H1 (cell line): Measurements from ENCODE around the gene WDR5. TPM values are rescaled to one million over a fixed set of nuclear protein-coding genes. Genes with fewer than 3 reads are reported as not detected.

ENCODE experiments used
- CTCF ChIA-PET: fragments of 300-600 bp; sonication (Branson Sonifier 250); formaldehyde crosslinking; loops from one replicate; lab custom pipeline; 2021; ENCODE audit not compliant: partially characterized antibody; lab: Charles Lee
- POLR2A ChIA-PET: fragments of 300-600 bp; sonication (Branson Sonifier 250); formaldehyde crosslinking; loops from one replicate; lab custom pipeline; 2021; ENCODE audit warnings: inconsistent platforms; ENCODE audit not compliant: partially characterized antibody; lab: Charles Lee
- DNase-seq, 2 experiments: peaks; one replicate each; pipeline versions ENCODE4 v3.0.0 to v3.0.0-alpha.2; 2010 to 2022; ENCODE audit warnings: low spot score in 2 of 2, low read depth in 1 of 2, mixed read lengths in 1 of 2
- FAIRE-seq: peaks from 2 replicates; lab custom pipeline; 2011; peaks lifted over from hg19 to GRCh38; lab: Jason Lieb, UNC
- H2AFZ ChIP-seq: 2 replicates; pipeline ENCODE4 v1.8.1; 2012; ENCODE audit warnings: low read length, inconsistent platforms
- H2AK5ac ChIP-seq: 2 replicates; pipeline ENCODE4 v1.6.1; 2013; ENCODE audit warnings: low read depth, low read length
- H2BK120ac ChIP-seq: replicated peaks from 2 replicates; pipeline ENCODE3; 2013; ENCODE audit warnings: low read depth, low read length, inconsistent platforms
- H2BK12ac ChIP-seq: 2 replicates; pipeline ENCODE4 v1.6.1; 2013; ENCODE audit warnings: low read depth, low read length
- H2BK15ac ChIP-seq: 2 replicates; pipeline ENCODE4 v1.6.1; 2013; ENCODE audit warnings: low read length
- H2BK20ac ChIP-seq: 2 replicates; pipeline ENCODE4 v1.6.1; 2013; ENCODE audit warnings: low read length
- H2BK5ac ChIP-seq: 2 replicates; pipeline ENCODE4 v1.6.1; 2013; ENCODE audit warnings: low read depth, low read length
- H3K14ac ChIP-seq: 2 replicates; pipeline ENCODE4 v1.6.1; 2013; ENCODE audit warnings: inconsistent platforms; ENCODE audit not compliant: insufficient read length
- H3K18ac ChIP-seq: 2 replicates; pipeline ENCODE4 v1.6.1; 2013; ENCODE audit warnings: low read length; ENCODE audit errors: extremely low read depth
- H3K23ac ChIP-seq: 2 replicates; pipeline ENCODE4 v1.6.1; 2013; ENCODE audit warnings: inconsistent platforms; ENCODE audit not compliant: insufficient read length
- H3K23me2 ChIP-seq: 2 replicates; pipeline ENCODE4 v1.6.1; 2013; ENCODE audit warnings: low read depth, low read length
- H3K27ac ChIP-seq: 2 replicates; pipeline ENCODE4 v1.6.1; 2011; ENCODE audit warnings: low read depth, low read length, inconsistent platforms
- H3K27me3 ChIP-seq, 4 experiments: replicated peaks in 1 of 4; 1 replicate in 1 of 4; 2 replicates in 3 of 4; pipeline versions ENCODE4 v1.6.1 to v1.8.1; 2011 to 2013; ENCODE audit warnings: low read length in 3 of 4, mild to moderate bottlenecking in 3 of 4, inconsistent platforms in 2 of 4, mixed read lengths in 2 of 4, moderate library complexity in 1 of 4; ENCODE audit not compliant: control insufficient read depth in 3 of 4, insufficient read depth in 3 of 4; ENCODE audit errors: extremely low read depth in 1 of 4
- H3K36me3 ChIP-seq, 4 experiments: 2 replicates each; pipeline versions ENCODE4 v1.6.1 to v1.8.1; 2011 to 2013; ENCODE audit warnings: mild to moderate bottlenecking in 4 of 4, low read length in 3 of 4, moderate library complexity in 2 of 4, control low read depth in 1 of 4, inconsistent platforms in 1 of 4; ENCODE audit not compliant: insufficient read depth in 4 of 4, control insufficient read depth in 2 of 4
- H3K4ac ChIP-seq: replicated peaks from 2 replicates; pipeline ENCODE3; 2013; ENCODE audit warnings: low read length, low read depth, mixed read lengths, inconsistent platforms; ENCODE audit not compliant: insufficient read length
- H3K4me1 ChIP-seq, 4 experiments: replicated peaks in 1 of 4; 1 replicate in 1 of 4; 2 replicates in 3 of 4; pipeline versions ENCODE4 v1.6.1 to v1.8.1; 2011 to 2013; ENCODE audit warnings: low read length in 3 of 4, inconsistent platforms in 2 of 4, mixed read lengths in 1 of 4; ENCODE audit not compliant: insufficient read depth in 4 of 4, control insufficient read depth in 3 of 4
- H3K4me2 ChIP-seq, 2 experiments: 2 replicates each; pipeline versions ENCODE4 v1.6.1 to v1.8.1; 2011 to 2013; ENCODE audit warnings: low read depth in 2 of 2, low read length in 2 of 2, control low read depth in 1 of 2, inconsistent platforms in 1 of 2, mild to moderate bottlenecking in 1 of 2; ENCODE audit not compliant: insufficient read depth in 1 of 2
- H3K4me3 ChIP-seq, 4 experiments: fragments of 200-600, 300-600 bp in 1 of 4; sonication (generic), shearing (Covaris generic), sonication (Bioruptor Twin) in 1 of 4; 2 replicates each; pipeline versions ENCODE4 v1.5.1 to v1.8.1; 2011 to 2016; ENCODE audit warnings: low read length in 4 of 4, low read depth in 3 of 4, control low read depth in 2 of 4, inconsistent platforms in 2 of 4, mild to moderate bottlenecking in 2 of 4, mixed read lengths in 1 of 4, moderate library complexity in 1 of 4; ENCODE audit not compliant: insufficient read depth in 2 of 4; ENCODE audit errors: extremely low read depth in 1 of 4
- H3K56ac ChIP-seq: replicated peaks from 2 replicates; pipeline ENCODE3; 2013; ENCODE audit warnings: low read depth, mild to moderate bottlenecking, mixed read lengths, low read length, inconsistent platforms; ENCODE audit not compliant: insufficient read length
- H3K79me1 ChIP-seq: 2 replicates; pipeline ENCODE4 v1.6.1; 2013; ENCODE audit warnings: low read depth, low read length, control low read depth
- H3K79me2 ChIP-seq, 2 experiments: 2 replicates each; pipeline versions ENCODE4 v1.6.1 to v1.8.1; 2012 to 2013; ENCODE audit warnings: low read length in 2 of 2, mild to moderate bottlenecking in 2 of 2, inconsistent platforms in 1 of 2; ENCODE audit not compliant: insufficient read depth in 2 of 2, control insufficient read depth in 1 of 2
- H3K9ac ChIP-seq, 4 experiments: replicated peaks in 1 of 4; 1 replicate in 1 of 4; 2 replicates in 3 of 4; pipeline versions ENCODE4 v1.6.1 to v1.8.1; 2011 to 2013; ENCODE audit warnings: low read depth in 3 of 4, low read length in 3 of 4, control low read depth in 2 of 4, mild to moderate bottlenecking in 2 of 4, moderate library complexity in 2 of 4, inconsistent platforms in 1 of 4; ENCODE audit errors: extremely low read depth in 1 of 4
- H3K9me3 ChIP-seq, 2 experiments: 2 replicates each; pipeline versions ENCODE4 v1.6.1 to v1.8.1; 2012 to 2013; ENCODE audit warnings: mild to moderate bottlenecking in 2 of 2, moderate library complexity in 2 of 2, control low read depth in 1 of 2, inconsistent platforms in 1 of 2, low read depth in 1 of 2, low read length in 1 of 2, mixed read lengths in 1 of 2; ENCODE audit not compliant: insufficient read depth in 2 of 2
- H4K20me1 ChIP-seq, 2 experiments: replicated peaks in 1 of 2; 2 replicates each; pipeline versions ENCODE3 to v1.8.1; 2011 to 2013; ENCODE audit warnings: inconsistent platforms in 2 of 2, low read length in 2 of 2, mild to moderate bottlenecking in 1 of 2; ENCODE audit not compliant: insufficient read depth in 2 of 2, control insufficient read depth in 1 of 2
- H4K5ac ChIP-seq: 2 replicates; pipeline ENCODE4 v1.6.1; 2013; ENCODE audit warnings: low read length, low read depth, mixed read lengths, inconsistent platforms; ENCODE audit not compliant: insufficient read length
- H4K8ac ChIP-seq: 2 replicates; pipeline ENCODE4 v1.8.0; 2013; ENCODE audit warnings: mild to moderate bottlenecking, moderate library complexity, low read length, inconsistent platforms; ENCODE audit not compliant: insufficient read depth; ENCODE audit errors: extremely low read depth
- H4K91ac ChIP-seq: replicated peaks from 2 replicates; pipeline ENCODE3; 2013; ENCODE audit warnings: low read length, mixed read lengths, inconsistent platforms; ENCODE audit not compliant: insufficient read length
- BCL11A ChIP-seq, 2 experiments: IDR thresholded peaks; one replicate each; pipeline ENCODE4 v1.6.1; 2011; ENCODE audit warnings: low read depth in 2 of 2, low read length in 2 of 2, mild to moderate bottlenecking in 2 of 2
- EZH2 ChIP-seq: fragments of 200-600 bp; sonication (generic); IDR thresholded peaks from 2 replicates; pipeline ENCODE4 v1.7.1; 2012; ENCODE audit warnings: low read depth, mild to moderate bottlenecking, moderate library complexity, low read length, inconsistent platforms; ENCODE audit not compliant: severe bottlenecking
- FOSL1 ChIP-seq: IDR thresholded peaks from 2 replicates; pipeline ENCODE4 v1.6.1; 2011; ENCODE audit warnings: mild to moderate bottlenecking, low read depth, low read length, moderate library complexity; ENCODE audit not compliant: insufficient read depth
- RAD21 ChIP-seq, 2 experiments: IDR thresholded peaks in 1 of 2; conservative IDR thresholded peaks in 1 of 2; 2 replicates each; pipeline ENCODE4 v1.6.1; 2011; ENCODE audit warnings: low read depth in 2 of 2, low read length in 2 of 2, improper control_type of control experiment in 1 of 2, inconsistent platforms in 1 of 2, mild to moderate bottlenecking in 1 of 2, moderate library complexity in 1 of 2
- WGBS, 2 experiments: shearing (Covaris generic) in 1 of 2; methylation state at CpG; one replicate each; pipeline versions ENCODE4 v1.1.6 to v1.1.7; 2013 to 2015; ENCODE audit warnings: low lambda C conversion rate in 2 of 2, mixed read lengths in 2 of 2, inconsistent platforms in 1 of 2, low coverage in 1 of 2, missing lambda C conversion rate in 1 of 2; ENCODE audit not compliant: insufficient replicate concordance in 2 of 2, insufficient coverage in 1 of 2, insufficient read length in 1 of 2; ENCODE audit errors: extremely low coverage in 1 of 2, missing lambda C conversion rate in 1 of 2; 5-methylcytosine and 5-hydroxymethylcytosine counted together
- polyA plus RNA-seq, 7 experiments: library from polyadenylated mRNA; depleted of rRNA in 3 of 7; stranded (reverse) in 5 of 7; unstranded in 2 of 7; fragments of >200 nt in 5 of 7; fragments of 200-250 nt in 2 of 7; gene quantifications; 1 replicate in 5 of 7; 2 replicates in 1 of 7; 4 replicates in 1 of 7; pipeline versions ENCODE4 v1.2.1 to v1.2.3, GENCODE V29; 2011 to 2013; ENCODE audit warnings: missing spikeins in 2 of 7, mixed read lengths in 2 of 7
- total RNA-seq: library from RNA; stranded (reverse); fragmentation: NEBNext Ultra II Directional; extraction: Animal tissue kit (Norgen Biotek cat#: 25700); gene quantifications from 2 replicates; pipeline ENCODE4 v1.2.1, GENCODE V29; 2021

WDR5 gene
- total and polyA plus RNA-seq, 2 of the 8 experiments (the other 6 are each of a cell fraction or from before 2014, with no cell fraction given) = 38.4 to 68.1 TPM

DNA sequence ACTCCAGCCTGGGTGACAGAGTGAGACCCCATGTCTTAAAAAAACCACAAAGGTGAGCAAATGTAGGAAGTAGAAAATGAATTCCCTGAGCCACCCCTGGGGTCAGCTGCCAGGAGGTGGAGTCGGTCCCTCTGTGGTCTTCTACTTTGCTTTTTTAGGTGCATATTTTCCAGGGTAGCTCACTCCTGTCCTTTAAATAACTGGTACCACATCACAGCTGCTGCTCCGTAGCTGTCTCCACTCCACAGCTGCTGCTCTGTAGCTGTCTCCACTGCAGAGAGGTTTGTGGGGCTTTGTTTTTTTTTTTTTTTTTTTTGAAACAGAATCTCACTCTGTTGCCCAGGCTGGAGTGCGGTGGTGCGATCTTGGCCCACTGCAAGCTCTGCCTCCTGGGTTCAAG lies 8.9 kb downstream of the WDR5 start:
- no peaks in the 10 kb centered on the region for H3K4me1 ChIP-seq
- peaks cover 3 to 23% of the 10 kb centered on the region in 2 experiments for H4K20me1 ChIP-seq
- H3K4me3 ChIP-seq = no peak overlapping the region
- DNase-seq (no peak), FAIRE-seq (no peak)
- no peak overlapping the region for H2AFZ ChIP-seq
- H2AK5ac ChIP-seq = no peak overlapping the region
- no peak overlapping the region for H3K4ac ChIP-seq
- no peaks in the 10 kb centered on the region for H3K23me2 ChIP-seq
- H2BK120ac ChIP-seq = no peak overlapping the region
- CTCF ChIA-PET = no interaction called here
- no peak overlapping the region for H2BK12ac ChIP-seq
- no peak overlapping the region for H3K14ac ChIP-seq
- no peak overlapping the region for H3K27ac ChIP-seq
- no peak overlapping the region for H2BK15ac ChIP-seq
- H3K23ac ChIP-seq = no peak overlapping the region
- no peak overlapping the region for H3K4me2 ChIP-seq
- no peak overlapping the region for H3K56ac ChIP-seq
- H3K27me3 ChIP-seq = no peaks in the 10 kb centered on the region
- TF ChIP-seq RAD21 (IDR thresholded peaks at IDR 0.05 in 1 of 2, conservative IDR thresholded peaks at IDR 0.05 in 1 of 2; ENCODE audit: low read depth in 2 of 2, low read length in 2 of 2) = no peak
- no peak for TF ChIP-seq FOSL1
- no peak for TF ChIP-seq BCL11A (IDR thresholded peaks at IDR 0.05; ENCODE audit: low read depth in 2 of 2, low read length in 2 of 2)
- TF ChIP-seq EZH2 = no peak
- no peak overlapping the region for H4K5ac ChIP-seq
- H4K91ac ChIP-seq = no peak overlapping the region
- H3K36me3 ChIP-seq = peaks cover 45 to 91% (median 65%) of the 10 kb centered on the region in 4 experiments
- no peak overlapping the region for H2BK5ac ChIP-seq
- WGBS, 2 experiments = 92% methylated on average over 2 of the region's 4 CpGs; no CpG with 5 or more reads in 1 of the 2 experiments
- no peak overlapping the region for H4K8ac ChIP-seq
- no peak overlapping the region for H3K18ac ChIP-seq
- H2BK20ac ChIP-seq = no peak overlapping the region
- POLR2A ChIA-PET = interaction anchor here (0.9 to 1.0 kb wide), 2 partner anchors 10 to 18 kb away, joined by 3 read pairs; no protein-coding TSS in a partner anchor
- H3K79me1 ChIP-seq = peaks cover 4% of the 10 kb centered on the region; the same call in 1 of the 2 replicates
- H3K79me2 ChIP-seq = peaks cover 3 to 10% of the 10 kb centered on the region in 2 experiments; a peak in 2 of 4 replicates
- no peaks in the 10 kb centered on the region for H3K9me3 ChIP-seq
- H3K9ac ChIP-seq = no peak overlapping the region
